Myocyte (in vitro differentiated cells): Measurements from ENCODE around the gene PHRF1. TPM values are rescaled to one million over a fixed set of nuclear protein-coding genes. Genes with fewer than 3 reads are reported as not detected.

Experiments
- DNase-seq: peaks from one replicate; pipeline ENCODE4 v3.0.0-alpha.2; 2012; ENCODE audit warnings: low read depth
- total RNA-seq: library from RNA; depleted of rRNA; stranded (reverse); fragments of >200 nt; gene quantifications from 2 replicates; pipeline ENCODE4 v1.2.3, GENCODE V29; 2014

The PHRF1 gene
- total RNA-seq, 1 donor from 2014 or later: 27.7 TPM

DNA sequence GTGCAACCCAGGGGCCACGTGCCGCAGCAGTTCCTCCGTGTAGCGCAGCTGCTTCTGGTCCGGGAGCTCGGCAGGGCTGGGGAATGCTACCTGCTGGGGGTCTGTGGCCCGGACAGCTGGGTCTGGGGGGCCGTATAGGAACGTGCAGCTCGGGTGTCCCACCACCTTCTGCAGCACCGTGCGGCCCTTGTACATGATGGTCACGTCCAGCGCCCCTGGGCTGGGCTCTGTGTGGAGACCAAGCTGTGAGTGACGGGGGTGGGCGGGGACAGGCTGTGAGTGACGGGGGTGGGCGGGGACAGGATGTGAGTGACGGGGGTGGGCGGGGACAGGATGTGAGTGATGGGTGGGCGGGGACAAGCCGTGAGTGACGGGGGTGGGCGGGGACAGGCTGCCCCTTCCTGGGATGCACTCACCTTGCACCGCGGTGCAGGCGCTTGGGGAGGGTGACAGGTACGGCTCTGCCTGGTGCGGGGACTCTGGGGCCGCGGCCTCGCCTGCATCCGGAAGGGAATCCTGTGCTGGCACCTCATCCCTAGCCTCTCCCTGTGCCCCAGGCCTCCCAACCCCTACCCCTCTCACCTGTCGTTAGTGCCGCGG is 37.2 kb downstream of the PHRF1 start:
- peak; percentile 36 for DNase-seq

- DNase-seq: no peak
Observed at GRCh38 chr11:614021-614622, 37.9 kb downstream of the PHRF1 start.

GRCh38 chr11:614623-615503 is 38.6 kb downstream of the PHRF1 start:
- peak; percentile 92 for DNase-seq

DNA sequence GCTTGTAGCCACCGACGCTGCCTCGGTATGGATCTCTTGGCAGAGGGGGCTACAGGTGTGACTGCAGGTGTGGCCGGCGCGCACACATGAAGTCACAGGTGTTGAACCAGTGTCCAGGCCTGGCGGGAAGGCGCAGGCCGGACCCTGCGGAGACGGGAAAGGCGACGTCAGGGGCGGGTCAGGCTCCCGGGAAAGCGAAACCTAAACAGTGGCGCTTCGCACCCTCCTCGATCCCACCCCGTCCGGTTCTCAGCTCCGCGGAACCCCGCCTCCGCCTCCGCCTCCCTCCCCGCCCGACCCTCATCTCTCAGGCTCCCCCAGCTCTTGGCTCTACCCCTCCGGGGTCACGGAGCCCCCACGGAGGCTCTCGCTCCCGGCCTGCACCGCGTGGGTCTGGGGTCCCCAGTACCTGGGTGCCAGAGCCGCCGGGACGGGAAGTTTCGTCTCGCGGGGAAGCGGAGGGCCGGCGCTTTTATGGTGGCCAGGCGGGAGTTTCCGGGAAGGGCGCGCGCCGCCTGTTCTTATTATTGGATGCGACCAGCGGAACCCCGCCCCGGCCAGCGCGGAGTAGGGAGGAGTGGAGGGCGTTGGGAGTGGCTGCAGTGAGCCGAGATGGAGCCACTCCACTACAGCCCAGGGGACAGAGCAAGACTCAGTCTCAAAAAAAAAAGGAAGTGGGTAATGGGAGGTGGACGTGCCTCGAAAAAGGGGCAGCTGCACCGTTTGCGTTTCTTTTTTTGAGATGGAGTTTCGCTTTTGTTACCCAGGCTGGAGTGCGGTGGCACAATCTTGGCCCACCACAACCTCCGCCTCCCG is 39.4 kb downstream of the PHRF1 start, which contains the start of gene IRF7:
Gene IRF7 (minus strand): TSS at position 447 of the 816 bp plus-strand sequence. CDS start 586 bp downstream, outside the sequence.
- peak; percentile 94 for DNase-seq

GRCh38 chr11:616320-617198 is 40.3 kb downstream of the PHRF1 start:
- DNase-seq: no peak

DNA sequence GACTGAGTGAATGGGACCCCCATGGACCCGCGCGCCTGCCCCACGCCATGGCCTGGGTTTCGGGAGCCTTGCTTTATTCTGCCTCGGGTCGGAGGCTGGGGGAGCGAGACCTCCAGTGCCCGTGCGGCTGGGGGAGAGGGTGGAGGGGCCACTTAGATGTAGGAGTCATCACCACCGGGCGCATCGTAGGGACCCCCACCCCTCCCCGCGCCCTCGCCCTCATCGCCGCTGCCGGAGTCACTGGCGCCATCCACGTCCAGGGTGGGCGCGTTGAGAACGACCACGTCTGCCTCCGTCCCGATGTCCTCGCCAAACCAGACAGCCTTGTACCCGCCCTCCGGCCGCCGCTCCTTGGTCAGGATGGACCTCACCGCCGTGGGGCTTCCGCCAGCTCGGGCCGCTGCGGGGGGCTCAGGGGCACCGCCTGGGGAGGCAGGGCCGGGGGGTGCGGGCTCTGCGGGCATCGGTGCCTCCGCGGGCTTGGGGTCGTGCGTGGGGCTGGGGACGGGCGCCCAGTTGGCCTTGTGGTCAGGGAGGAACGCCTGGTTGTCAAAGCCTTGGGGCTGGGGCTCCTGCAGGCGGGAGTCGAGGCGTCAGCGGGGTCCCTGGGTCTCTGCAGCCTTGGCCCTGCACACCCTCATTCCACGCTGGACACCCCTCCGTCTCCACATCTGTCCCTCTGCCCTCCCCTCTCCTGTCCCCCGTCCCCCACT is 41.1 kb downstream of the PHRF1 start:
- no peak for DNase-seq

- DNase-seq: no peak
Observed at GRCh38 chr11:617912-618682, 41.8 kb downstream of the PHRF1 start.

DNA sequence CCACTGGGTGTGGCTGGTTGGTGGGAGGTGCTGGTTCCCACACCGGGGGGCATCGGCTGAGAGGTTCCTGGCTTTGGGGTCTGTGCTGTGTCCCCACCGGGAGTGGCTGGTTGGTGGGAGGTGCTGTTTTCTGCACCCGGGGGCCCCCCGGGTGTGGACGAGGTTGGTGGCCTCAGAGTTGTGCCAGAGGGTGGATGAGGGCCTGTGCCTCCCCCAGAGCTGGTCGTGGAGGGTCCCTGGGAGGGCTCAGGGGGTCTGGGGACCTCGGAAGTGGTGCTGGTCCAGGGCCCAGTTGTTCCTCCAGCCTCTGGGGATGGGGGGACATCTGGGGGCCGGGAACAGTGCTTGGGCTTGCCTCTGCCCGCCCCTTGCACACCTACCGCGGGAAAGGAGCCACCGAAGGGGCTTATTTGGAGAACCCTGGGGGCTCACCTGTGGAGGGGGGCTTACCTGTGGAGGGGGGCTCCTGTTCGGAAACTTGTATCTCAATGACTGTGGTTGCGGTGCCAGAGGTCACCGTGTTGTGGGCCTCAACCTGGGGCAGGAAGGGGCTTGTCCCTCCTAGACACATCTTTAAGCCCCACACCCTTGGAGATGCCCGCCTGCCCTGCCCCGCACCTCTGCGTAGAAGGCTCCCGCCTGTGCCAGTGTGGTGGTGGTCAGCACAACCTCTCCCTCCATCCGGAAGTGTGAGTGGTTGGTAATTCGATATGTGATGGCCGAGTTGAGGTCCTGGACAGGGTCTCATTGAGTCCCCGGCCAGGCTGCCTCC is 42.8 kb downstream of the PHRF1 start:
- no peak for DNase-seq

GRCh38 chr11:619628-620050 is 43.4 kb downstream of the PHRF1 start:
- DNase-seq: no peak

GRCh38 chr11:620201-620600 is 43.9 kb downstream of the PHRF1 start:
- no peak for DNase-seq

- no peak for DNase-seq
Observed at GRCh38 chr11:620935-621814, 44.9 kb downstream of the PHRF1 start.

- no peak for DNase-seq
Observed at GRCh38 chr11:621838-622237, 45.6 kb downstream of the PHRF1 start.

- no peak for DNase-seq
Observed at GRCh38 chr11:623349-623869, 47.1 kb downstream of the PHRF1 start.

DNA sequence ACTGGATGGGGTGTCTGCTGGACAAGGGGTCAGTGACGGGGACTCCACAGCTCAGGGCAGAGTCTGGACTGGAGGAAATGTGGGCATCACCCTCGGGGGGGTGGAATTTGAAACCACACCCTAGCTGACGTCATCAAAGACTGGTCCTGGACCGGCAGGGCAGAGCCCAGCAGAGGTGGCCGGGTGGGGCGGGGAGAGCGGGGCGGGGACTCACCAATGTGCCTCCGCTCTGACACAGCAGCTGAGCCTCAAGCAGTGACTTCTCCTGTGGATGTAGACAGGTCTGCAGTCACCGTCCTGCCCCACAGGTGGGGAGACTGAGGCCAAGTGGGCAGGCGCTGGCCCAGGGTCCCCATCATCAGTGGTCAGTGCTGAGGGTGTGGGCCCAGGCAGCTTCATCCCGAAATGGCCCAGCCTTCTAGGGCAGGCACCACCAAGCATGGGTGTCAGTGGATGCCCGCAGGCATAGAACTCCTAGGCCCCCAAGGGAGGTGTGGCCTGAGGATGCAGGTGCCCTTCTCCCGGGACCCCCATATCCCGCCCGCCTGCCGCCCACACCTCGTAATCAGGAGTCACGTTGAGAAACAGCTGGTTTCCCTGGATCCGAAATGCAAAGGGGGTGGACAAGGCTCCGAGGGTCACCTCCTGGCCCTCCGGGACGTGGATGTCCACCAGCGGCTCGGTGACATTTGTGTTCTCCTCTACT is 47.9 kb downstream of the PHRF1 start:
- DNase-seq: no peak

DNA sequence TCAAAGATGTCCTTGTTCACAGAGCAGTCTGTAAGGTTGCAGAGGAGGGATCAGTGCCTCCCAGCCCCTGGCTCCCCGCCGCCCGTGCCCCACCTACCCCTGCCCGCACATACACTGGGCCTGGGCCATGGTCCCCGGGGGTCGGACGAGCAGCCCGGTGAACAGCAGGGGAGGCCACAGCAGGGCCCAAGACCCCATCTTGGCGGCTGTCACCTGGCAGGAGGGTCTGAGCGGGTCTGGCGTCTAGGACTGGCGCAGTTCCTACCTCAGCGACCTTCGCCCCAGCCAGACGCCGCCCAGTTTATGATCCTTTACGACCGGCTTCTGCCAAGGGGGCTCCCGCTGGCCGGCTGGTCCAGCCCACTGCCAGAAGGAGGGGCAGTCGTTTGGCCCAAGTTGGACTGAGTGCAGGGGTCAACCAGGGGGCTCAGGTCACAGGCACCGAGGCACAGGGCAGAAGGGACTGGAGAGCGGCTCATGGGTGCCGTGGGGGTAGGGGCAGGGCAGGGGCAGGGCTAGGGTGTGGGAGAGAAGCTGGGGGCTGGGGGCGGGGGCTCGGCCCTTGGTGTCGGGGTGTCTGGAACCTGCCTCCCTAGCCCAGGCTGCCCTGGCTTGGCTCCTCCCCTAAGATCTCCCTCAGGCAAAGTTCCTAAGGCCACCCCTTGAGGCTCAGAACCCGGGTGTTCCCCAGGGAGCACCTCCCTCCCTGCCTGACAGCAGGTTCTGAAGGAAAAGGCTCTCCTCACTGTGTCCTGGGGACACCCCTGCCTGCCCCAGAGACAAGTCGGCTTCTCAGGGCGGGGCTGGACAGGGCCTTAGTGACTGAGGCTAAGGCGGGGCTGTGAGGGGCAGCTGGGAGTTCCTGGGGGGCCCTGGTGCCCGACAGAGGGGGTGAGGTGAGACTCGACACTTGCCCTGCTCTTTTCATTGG is 48.7 kb downstream of the PHRF1 start, which contains the start of gene CDHR5:
Gene CDHR5 (minus strand): TSS at position 251 of the 931 bp plus-strand sequence. CDS start 53 bp downstream, at position 198.
- no peak for DNase-seq
